Measurements from ENCODE around the gene SMIM10L2A.
A peak's percentile ranks its signal among the peaks of the same experiment; 100 is the strongest.
"Not testable (repeated sequence)": the region's sequence is repeated elsewhere in the genome, so short reads cannot be mapped to it uniquely, and the experiment has no call there.

The SMIM10L2A gene

GRCh38 chrX:135423173-135423864 is 1.6 kb downstream of the SMIM10L2A start:
- DNase-seq, result not testable (repeated sequence)

GRCh38 chrX:135424469-135424868 is 2.7 kb downstream of the SMIM10L2A start:
- no peak for DNase-seq

GRCh38 chrX:135425026-135425965 is 3.6 kb downstream of the SMIM10L2A start:
- no peak for DNase-seq

GRCh38 chrX:135429429-135429828 is 7.7 kb downstream of the SMIM10L2A start:
- no peak for DNase-seq

GRCh38 chrX:135431886-135432285 is 10.1 kb downstream of the SMIM10L2A start:
- DNase-seq, result peak; percentile 16

- DNase-seq, result peak; percentile 71
Observed at GRCh38 chrX:135432453-135432852, 10.7 kb downstream of the SMIM10L2A start.

- DNase-seq, result peak; percentile 95
Observed at GRCh38 chrX:135432881-135433521, 11.3 kb downstream of the SMIM10L2A start.

- no peak for DNase-seq
Observed at GRCh38 chrX:135433531-135434257, 11.9 kb downstream of the SMIM10L2A start.

- no peak for DNase-seq
Observed at GRCh38 chrX:135434258-135435138, 12.8 kb downstream of the SMIM10L2A start.

- DNase-seq, result no peak
Observed at GRCh38 chrX:135435139-135435922, 13.6 kb downstream of the SMIM10L2A start.

- no peak for DNase-seq
Observed at GRCh38 chrX:135435933-135436332, 14.2 kb downstream of the SMIM10L2A start.

- DNase-seq, result no peak
Observed at GRCh38 chrX:135436456-135436855, 14.7 kb downstream of the SMIM10L2A start.

GRCh38 chrX:135436966-135437866 is 15.5 kb downstream of the SMIM10L2A start:
- no peak for DNase-seq

GRCh38 chrX:135437867-135438733 is 16.4 kb downstream of the SMIM10L2A start:
- peak; percentile 40 for DNase-seq

GRCh38 chrX:135438734-135439043 is 16.9 kb downstream of the SMIM10L2A start:
- DNase-seq, result no peak

GRCh38 chrX:135449637-135450550 is 28.1 kb downstream of the SMIM10L2A start:
- no peak for DNase-seq

GRCh38 chrX:135453381-135453780 is 31.6 kb downstream of the SMIM10L2A start:
- peak; percentile 15 for DNase-seq

- DNase-seq, result no peak
Observed at GRCh38 chrX:135454816-135455215, 33.1 kb downstream of the SMIM10L2A start.
